Endodermal cell (in vitro differentiated cells): ENCODE data around the gene AJUBA. TPM values are rescaled to one million over a fixed set of nuclear protein-coding genes. Genes with fewer than 3 reads are reported as not detected.
A peak's percentile ranks its signal among the peaks of the same experiment; 100 is the strongest.

Experiments used
- DNase-seq: peaks from one replicate; pipeline ENCODE4 v3.0.0-alpha.2; 2017
- H3K27ac ChIP-seq: 2 replicates; pipeline ENCODE4 v1.5.1; 2013; ENCODE audit warnings: mild to moderate bottlenecking, low read depth, low read length, moderate library complexity
- H3K27me3 ChIP-seq: 2 replicates; pipeline ENCODE4 v1.6.1; 2013; ENCODE audit warnings: mild to moderate bottlenecking, low read length, moderate library complexity; ENCODE audit not compliant: insufficient read depth, control insufficient read depth, poor library complexity, severe bottlenecking
- H3K36me3 ChIP-seq: 2 replicates; pipeline ENCODE4 v1.7.0; 2013; ENCODE audit warnings: mild to moderate bottlenecking, low read length, moderate library complexity; ENCODE audit not compliant: control insufficient read depth, insufficient read depth
- H3K4me1 ChIP-seq: one replicate; pipeline ENCODE4 v1.7.0; 2013; ENCODE audit warnings: low read length; ENCODE audit not compliant: control insufficient read depth, insufficient read depth
- H3K4me3 ChIP-seq: 2 replicates; pipeline ENCODE4 v1.5.1; 2013; ENCODE audit warnings: mild to moderate bottlenecking, low read length, moderate library complexity
- H3K9ac ChIP-seq: 2 replicates; pipeline ENCODE4 v1.6.1; 2013; ENCODE audit warnings: mild to moderate bottlenecking, low read length, moderate library complexity; ENCODE audit not compliant: poor library complexity, severe bottlenecking; ENCODE audit errors: extremely low read depth
- H3K9me3 ChIP-seq: 2 replicates; pipeline ENCODE4 v1.6.1; 2013; ENCODE audit warnings: mild to moderate bottlenecking, low read length, moderate library complexity; ENCODE audit not compliant: control insufficient read depth
- H3K27ac Mint-ChIP-seq: 2 replicates; pipeline ENCODE4 v1.8.0; 2020; ENCODE audit warnings: mixed read lengths
- H3K27me3 Mint-ChIP-seq: 2 replicates; pipeline ENCODE4 v1.8.0; 2021; ENCODE audit warnings: mild to moderate bottlenecking, mixed read lengths; ENCODE audit not compliant: insufficient read depth
- H3K36me3 Mint-ChIP-seq: 2 replicates; pipeline ENCODE4 v1.8.0; 2020; ENCODE audit warnings: low read depth, mixed read lengths
- H3K4me1 Mint-ChIP-seq: 2 replicates; pipeline ENCODE4 v1.8.0; 2020; ENCODE audit warnings: mixed read lengths
- H3K4me3 Mint-ChIP-seq: 2 replicates; pipeline ENCODE4 v1.8.0; 2020; ENCODE audit warnings: mild to moderate bottlenecking, moderate library complexity, mixed read lengths
- H3K9me3 Mint-ChIP-seq: 2 replicates; pipeline ENCODE4 v1.8.0; 2020; ENCODE audit warnings: mild to moderate bottlenecking, mixed read lengths
- CTCF ChIP-seq: fragments of 200-600 bp; sonication (generic); conservative IDR thresholded peaks from 2 replicates; pipeline ENCODE4 v1.5.0; 2021; ENCODE audit warnings: antibody characterized with exemption, mild to moderate bottlenecking
- WGBS, 2 experiments: methylation state at CpG; one replicate each; pipeline versions ENCODE4 v1.1.5 to v1.1.7; 2013; ENCODE audit warnings: missing lambda C conversion rate in 2 of 2, mixed read lengths in 1 of 2; ENCODE audit not compliant: insufficient coverage in 1 of 2, insufficient read length in 1 of 2; 5-methylcytosine and 5-hydroxymethylcytosine counted together
- total RNA-seq, 2 donors: library from RNA; stranded (reverse); fragmentation: NEBNext Ultra II Directional in 1 of 2; extraction: Animal tissue kit (Norgen Biotek cat#: 25700) in 1 of 2; gene quantifications; 2 replicates in 1 of 2; 3 replicates in 1 of 2; pipeline ENCODE4 v1.2.1, GENCODE V29; 2021

The AJUBA gene
- total RNA-seq, 2 donors from 2014 or later: 34.2 to 51.4 TPM

- no peaks in the 10 kb centered on the region for H3K9me3 Mint-ChIP-seq
- H3K27me3 ChIP-seq: no peaks in the 10 kb centered on the region
- H3K9ac ChIP-seq: peak overlapping the region; percentile 91
- H3K4me3 Mint-ChIP-seq: no peak overlapping the region
- H3K27ac ChIP-seq: peak overlapping the region; percentile 85
- H3K36me3 ChIP-seq: peaks cover 22% of the 10 kb centered on the region
- 0 to 3% methylated on average over 5 to 41 of the region's 41 CpGs for WGBS, 2 experiments
- peaks cover 21% of the 10 kb centered on the region for H3K36me3 Mint-ChIP-seq
- peaks cover 43% of the 10 kb centered on the region for H3K4me1 Mint-ChIP-seq
- peaks cover 26% of the 10 kb centered on the region for H3K4me1 ChIP-seq
- peak overlapping the region; percentile 88 for H3K4me3 ChIP-seq
- TF ChIP-seq CTCF: no peak
- peaks cover 18% of the 10 kb centered on the region for H3K27me3 Mint-ChIP-seq
- H3K27ac Mint-ChIP-seq: no peak overlapping the region
- H3K9me3 ChIP-seq: no peaks in the 10 kb centered on the region
- peak; percentile 88 for DNase-seq
Measured at GRCh38 chr14:22980672-22981089, 1.7 kb downstream of the AJUBA start.

- peaks cover 28% of the 10 kb centered on the region for H3K36me3 Mint-ChIP-seq
- H3K9ac ChIP-seq: peak overlapping the region; percentile 91
- H3K4me1 ChIP-seq: peaks cover 26% of the 10 kb centered on the region
- H3K27ac Mint-ChIP-seq: peak overlapping the region; percentile 63
- no peak for TF ChIP-seq CTCF
- H3K27me3 Mint-ChIP-seq: peaks cover 18% of the 10 kb centered on the region
- H3K27me3 ChIP-seq: no peaks in the 10 kb centered on the region
- 47 to 69% methylated on average over 3 to 4 of the region's 8 CpGs for WGBS, 2 experiments
- no peaks in the 10 kb centered on the region for H3K9me3 Mint-ChIP-seq
- H3K4me3 Mint-ChIP-seq: no peak overlapping the region
- DNase-seq: no peak
- H3K27ac ChIP-seq: peak overlapping the region; percentile 42
- H3K9me3 ChIP-seq: no peaks in the 10 kb centered on the region
- peaks cover 26% of the 10 kb centered on the region for H3K36me3 ChIP-seq
- peaks cover 43% of the 10 kb centered on the region for H3K4me1 Mint-ChIP-seq
- H3K4me3 ChIP-seq: peak overlapping the region; percentile 88
Measured at GRCh38 chr14:22979748-22980392, 2.5 kb downstream of the AJUBA start.

- Mint-ChIP-seq H3K27me3 (peaks cover 18% of the 10 kb centered on the region), H3K27ac (peak overlapping the region; percentile 98), H3K36me3 (peaks cover 34% of the 10 kb centered on the region), H3K9me3 (no peaks in the 10 kb centered on the region), H3K4me1 (peaks cover 43% of the 10 kb centered on the region), H3K4me3 (no peak overlapping the region)
- peak overlapping the region; percentile 89 for H3K27ac ChIP-seq
- H3K27me3 ChIP-seq: no peaks in the 10 kb centered on the region
- H3K9ac ChIP-seq: no peak overlapping the region
- no peak for DNase-seq
- H3K4me3 ChIP-seq: peak overlapping the region; percentile 88
- H3K4me1 ChIP-seq: peaks cover 26% of the 10 kb centered on the region
- TF ChIP-seq CTCF: no peak
- WGBS, 2 experiments: 67 to 84% methylated on average over 1 to 5 of the region's 5 CpGs
- H3K9me3 ChIP-seq: no peaks in the 10 kb centered on the region
- peaks cover 34% of the 10 kb centered on the region for H3K36me3 ChIP-seq
Measured at GRCh38 chr14:22978981-22979671, 3.2 kb downstream of the AJUBA start.
